Neural cell (in vitro differentiated cells): ENCODE measurements around the gene DPP3. TPM values are rescaled to one million over a fixed set of nuclear protein-coding genes. Genes with fewer than 3 reads are reported as not detected.

ENCODE experiments used
- H2AFZ ChIP-seq: fragments of 200-600, 300-800 bp; sonication (generic), shearing (Covaris generic); 2 replicates; pipeline ENCODE4 v1.6.0; 2014; ENCODE audit warnings: low read depth, mild to moderate bottlenecking, antibody characterized with exemption, low read length, moderate library complexity
- H3F3A ChIP-seq: fragments of 200-600 bp; shearing (Covaris generic); 2 replicates; pipeline ENCODE4 v1.6.1; 2016; ENCODE audit warnings: mild to moderate bottlenecking, moderate library complexity, mixed read lengths, antibody characterized with exemption, low read length; ENCODE audit not compliant: insufficient read depth, poor library complexity, severe bottlenecking
- H3K27ac ChIP-seq: fragments of 200-600, 300-800 bp; sonication (generic), shearing (Covaris generic); 2 replicates; pipeline ENCODE4 v1.5.1; 2014; ENCODE audit warnings: mild to moderate bottlenecking, low read length, moderate library complexity
- H3K27me3 ChIP-seq: fragments of 300-800, 200-600 bp; sonication (generic), shearing (Covaris generic); 2 replicates; pipeline ENCODE4 v1.6.0; 2014; ENCODE audit warnings: mild to moderate bottlenecking, low read depth, low read length, moderate library complexity; ENCODE audit not compliant: insufficient read depth
- H3K36me3 ChIP-seq: fragments of 300-800, 200-600 bp; sonication (generic), shearing (Covaris generic); 2 replicates; pipeline ENCODE4 v1.5.1; 2014; ENCODE audit warnings: mild to moderate bottlenecking, antibody characterized with exemption, low read length, moderate library complexity; ENCODE audit not compliant: insufficient read depth
- H3K4me2 ChIP-seq: fragments of 300-800, 200-600 bp; sonication (generic), shearing (Covaris generic); 2 replicates; pipeline ENCODE4 v1.6.0; 2014; ENCODE audit warnings: mild to moderate bottlenecking, low read length
- H3K4me3 ChIP-seq: fragments of 300-800, 200-600 bp; sonication (generic), shearing (Covaris generic); 2 replicates; pipeline ENCODE4 v1.5.1; 2014; ENCODE audit warnings: mild to moderate bottlenecking, low read length, moderate library complexity
- H3K79me2 ChIP-seq: fragments of 200-600 bp; shearing (Covaris generic); replicated peaks from 2 replicates; pipeline ENCODE4 v1.6.0; 2014; ENCODE audit warnings: mild to moderate bottlenecking, low read length, moderate library complexity; ENCODE audit not compliant: insufficient read depth
- H3K9ac ChIP-seq: fragments of 300-800, 200-600 bp; sonication (generic), shearing (Covaris generic); 2 replicates; pipeline ENCODE4 v1.6.1; 2016; ENCODE audit warnings: mild to moderate bottlenecking, low read length, mixed read lengths
- H3K9me2 ChIP-seq: fragments of 200-600 bp; shearing (Covaris generic); 2 replicates; pipeline ENCODE4 v1.6.1; 2016; ENCODE audit warnings: mild to moderate bottlenecking, low read length, mixed read lengths; ENCODE audit not compliant: insufficient read depth
- H3K9me3 ChIP-seq: fragments of 200-600, 300-800 bp; sonication (generic), shearing (Covaris generic); 2 replicates; pipeline ENCODE4 v1.6.1; 2016; ENCODE audit warnings: mild to moderate bottlenecking, mixed run types, low read length, moderate library complexity, mixed read lengths
- H4K20me1 ChIP-seq: fragments of 200-600 bp; shearing (Covaris generic); 2 replicates; pipeline ENCODE4 v1.6.1; 2016; ENCODE audit warnings: mild to moderate bottlenecking, mixed run types; ENCODE audit not compliant: insufficient read depth
- CTCF ChIP-seq: fragments of 450-650 bp; IDR thresholded peaks from 2 replicates; pipeline ENCODE4 v1.5.1; 2014; ENCODE audit warnings: antibody characterized with exemption, mild to moderate bottlenecking, moderate library complexity; ENCODE audit not compliant: poor library complexity, severe bottlenecking
- EP300 ChIP-seq: fragments of 450-650 bp; conservative IDR thresholded peaks from 2 replicates; pipeline ENCODE4 v1.6.1; 2014; ENCODE audit warnings: antibody characterized with exemption, mild to moderate bottlenecking, moderate library complexity; ENCODE audit not compliant: poor library complexity, severe bottlenecking
- EZH2 ChIP-seq: fragments of 200-600, 300-800 bp; shearing (Covaris generic), sonication (generic); IDR thresholded peaks from 2 replicates; pipeline ENCODE4 v1.6.1; 2014; ENCODE audit warnings: antibody characterized with exemption, low read length, borderline replicate concordance, mild to moderate bottlenecking; ENCODE audit not compliant: insufficient read depth, poor library complexity, severe bottlenecking
- MXI1 ChIP-seq: fragments of 450-650 bp; conservative IDR thresholded peaks from 2 replicates; pipeline ENCODE4 v1.6.1; 2014; ENCODE audit warnings: antibody characterized with exemption, mild to moderate bottlenecking; ENCODE audit not compliant: poor library complexity, severe bottlenecking
- POLR2AphosphoS5 ChIP-seq: IDR thresholded peaks from 2 replicates; pipeline ENCODE4 v1.6.1; 2012
- RAD21 ChIP-seq: fragments of 450-650 bp; conservative IDR thresholded peaks from 2 replicates; pipeline ENCODE4 v1.6.1; 2014; ENCODE audit warnings: antibody characterized with exemption, mild to moderate bottlenecking, moderate library complexity
- REST ChIP-seq: IDR thresholded peaks from 2 replicates; pipeline ENCODE4 v1.6.1; 2012; ENCODE audit warnings: borderline replicate concordance
- SMC3 ChIP-seq: fragments of 450-650 bp; conservative IDR thresholded peaks from 2 replicates; pipeline ENCODE4 v1.6.1; 2014; ENCODE audit warnings: antibody characterized with exemption, mild to moderate bottlenecking, moderate library complexity; ENCODE audit not compliant: poor library complexity
- TAF1 ChIP-seq: IDR thresholded peaks from 2 replicates; pipeline ENCODE4 v1.6.1; 2012; ENCODE audit warnings: low read depth
- polyA plus RNA-seq: library from polyadenylated mRNA; depleted of rRNA; stranded (reverse); fragments of >200 nt; gene quantifications from 2 replicates; pipeline ENCODE4 v1.2.3, GENCODE V29; 2014

Gene DPP3
- polyA plus RNA-seq, 1 donor from 2014 or later = 71.7 TPM

- peak overlapping the region; percentile 100 for H3K4me2 ChIP-seq
- H3K27ac ChIP-seq = peak overlapping the region; percentile 85
- H3K4me3 ChIP-seq = peak overlapping the region; percentile 97
- peaks cover 17% of the 10 kb centered on the region for H3K79me2 ChIP-seq
- no peaks in the 10 kb centered on the region for H3K27me3 ChIP-seq
- TF ChIP-seq EP300 = no peak
- TF ChIP-seq EZH2 = no peak
- no peak for TF ChIP-seq MXI1
- TF ChIP-seq POLR2AphosphoS5 = no peak
- no peak for TF ChIP-seq REST
- TF ChIP-seq TAF1 = no peak
- no peak for TF ChIP-seq RAD21
- TF ChIP-seq SMC3 = no peak
- TF ChIP-seq CTCF = no peak
- H3K36me3 ChIP-seq = no peaks in the 10 kb centered on the region
- peak overlapping the region; percentile 85 for H3K9ac ChIP-seq
- H3F3A ChIP-seq = no peaks in the 10 kb centered on the region
- peak overlapping the region; percentile 62 for H2AFZ ChIP-seq
- H4K20me1 ChIP-seq = no peaks in the 10 kb centered on the region
- no peaks in the 10 kb centered on the region for H3K9me2 ChIP-seq
- H3K9me3 ChIP-seq = no peaks in the 10 kb centered on the region
Observed at GRCh38 chr11:66510990-66511339, 30.7 kb downstream of the DPP3 start.

GRCh38 chr11:66523611-66524010 is 43.4 kb downstream of the DPP3 start:
- H3K79me2 ChIP-seq = no peaks in the 10 kb centered on the region
- no peaks in the 10 kb centered on the region for H3F3A ChIP-seq
- H3K9me2 ChIP-seq = no peaks in the 10 kb centered on the region
- no peak overlapping the region for H3K4me3 ChIP-seq
- H4K20me1 ChIP-seq = no peaks in the 10 kb centered on the region
- no peaks in the 10 kb centered on the region for H3K27me3 ChIP-seq
- H2AFZ ChIP-seq = no peak overlapping the region
- no peak overlapping the region for H3K27ac ChIP-seq
- H3K4me2 ChIP-seq = no peak overlapping the region
- H3K36me3 ChIP-seq = no peaks in the 10 kb centered on the region
- no peak overlapping the region for H3K9ac ChIP-seq
- TF ChIP-seq RAD21 (no peak), EP300 (no peak), REST (no peak), SMC3 (no peak), CTCF (no peak), TAF1 (no peak), POLR2AphosphoS5 (no peak), MXI1 (no peak), EZH2 (no peak)
- no peaks in the 10 kb centered on the region for H3K9me3 ChIP-seq
